ENCODE measurements around the gene ZNF276. TPM values are rescaled to one million over a fixed set of nuclear protein-coding genes. Genes with fewer than 3 reads are reported as not detected.

ZNF276 gene
- total and polyA plus RNA-seq, 12 donors: 9.3 to 84.5 (median 22.4) TPM

GRCh38 chr16:89685916-89686315, 35.4 kb upstream of the ZNF276 start:
- 83 to 100% (median 93%) methylated on average over 1 of the region's 1 CpG for WGBS, 4 donors
- Histone ChIP-seq H3K27ac (no peak overlapping the region), H3K4me1 (replicated peaks in 1 of 2) (peaks cover 8 to 10% of the 10 kb centered on the region in 2 donors), H3K4me3 (no peak overlapping the region), H3K27me3 (no peaks in the 10 kb centered on the region), H3K9me3 (replicated peaks in 1 of 3) (no peaks in the 10 kb centered on the region), H3K36me3 (replicated peaks in 1 of 2) (peaks cover 0 to 15% of the 10 kb centered on the region in 2 donors)
- TF ChIP-seq CTCF (IDR thresholded peaks at IDR 0.05) (no peak), POLR2A (IDR thresholded peaks at IDR 0.05) (no peak)
- intact Hi-C loops (cut with DNase I): no loop called here
- no peak for DNase-seq

GRCh38 chr16:89686520-89687091, 34.7 kb upstream of the ZNF276 start, which contains the start of gene CDK10:
Gene CDK10 (plus strand): TSS chr16:89686689. CDS start chr16:89686711, 22 bp downstream.
- TF ChIP-seq CTCF (IDR thresholded peaks at IDR 0.05) (no peak), POLR2A (IDR thresholded peaks at IDR 0.05) (peak; percentile 53 to 54)
- Histone ChIP-seq H3K36me3 (replicated peaks in 1 of 2) (peaks cover 0 to 21% of the 10 kb centered on the region in 2 donors), H3K27ac (peak within 1 kb of the TSS in 4 of 5 donors; percentile 49 to 81 (median 68)), H3K9me3 (replicated peaks in 1 of 3) (no peaks in the 10 kb centered on the region), H3K27me3 (no peaks in the 10 kb centered on the region), H3K4me1 (replicated peaks in 1 of 2) (peaks cover 8 to 10% of the 10 kb centered on the region in 2 donors), H3K4me3 (peak within 1 kb of the TSS; percentile 42 to 82 (median 68))
- DNase-seq: peak; percentile 83 to 95 (median 93)
- intact Hi-C loops (cut with DNase I): no loop called here
- WGBS, 4 donors: 1% methylated on average over 31 to 67 of the region's 67 CpGs; no CpG with 5 or more reads in 1 of the 4 donors

GRCh38 chr16:89687092-89687940, 34.0 kb upstream of the ZNF276 start:
- H3K36me3 ChIP-seq (replicated peaks in 1 of 2): peaks cover 0 to 28% of the 10 kb centered on the region in 2 donors
- peaks cover 8 to 10% of the 10 kb centered on the region in 2 donors for H3K4me1 ChIP-seq (replicated peaks in 1 of 2)
- intact Hi-C loops (cut with DNase I): no loop called here
- no peaks in the 10 kb centered on the region for H3K27me3 ChIP-seq
- H3K9me3 ChIP-seq (replicated peaks in 1 of 3): no peaks in the 10 kb centered on the region
- peak overlapping the region; percentile 42 to 82 (median 68) for H3K4me3 ChIP-seq
- DNase-seq: peak in 1 of 7 donors; percentile 22
- TF ChIP-seq CTCF (IDR thresholded peaks at IDR 0.05) (no peak), POLR2A (IDR thresholded peaks at IDR 0.05) (no peak)
- 12 to 26% (median 14%) methylated on average over 18 to 42 of the region's 42 CpGs for WGBS, 4 donors
- H3K27ac ChIP-seq: peak overlapping the region in 3 of 5 donors; percentile 45 to 81 (median 59)

- Histone ChIP-seq H3K27me3 (no peaks in the 10 kb centered on the region), H3K9me3 (replicated peaks in 1 of 3) (no peaks in the 10 kb centered on the region), H3K4me3 (no peak overlapping the region), H3K36me3 (replicated peaks in 1 of 2) (peaks cover 0 to 37% of the 10 kb centered on the region in 2 donors), H3K4me1 (replicated peaks in 1 of 2) (peaks cover 8 to 10% of the 10 kb centered on the region in 2 donors), H3K27ac (no peak overlapping the region)
- no peak for TF ChIP-seq CTCF (IDR thresholded peaks at IDR 0.05)
- TF ChIP-seq POLR2A (IDR thresholded peaks at IDR 0.05): no peak
- no peak for DNase-seq
- intact Hi-C loops (cut with DNase I): no loop called here
- WGBS, 4 donors: 86 to 96% (median 88%) methylated on average over 5 of the region's 5 CpGs
Measured at GRCh38 chr16:89688395-89688794, 32.9 kb upstream of the ZNF276 start.

Measured in adrenal gland (tissue), 12 donors.